NB4 (cell line): Measurements from ENCODE around the gene HINT3.
"Not testable (repeated sequence)": the region's sequence is repeated elsewhere in the genome, so short reads cannot be mapped to it uniquely, and the experiment has no call there.

Experiments used
- DNase-seq: peaks from one replicate; pipeline ENCODE4 v3.0.0; 2010; ENCODE audit warnings: low read depth
- H3K4me3 ChIP-seq: one replicate; pipeline ENCODE4 v1.5.1; 2011; ENCODE audit warnings: mild to moderate bottlenecking, low read depth, low read length, moderate library complexity
- CTCF ChIP-seq: IDR thresholded peaks from one replicate; pipeline ENCODE4 v1.5.1; 2012; ENCODE audit warnings: low read depth, low read length
- MYC ChIP-seq: IDR thresholded peaks from 2 replicates; pipeline ENCODE4 v1.6.1; 2011; ENCODE audit warnings: low read depth, low read length
- POLR2A ChIP-seq: IDR thresholded peaks from 2 replicates; pipeline ENCODE4 v1.6.1; 2011; ENCODE audit warnings: mild to moderate bottlenecking; ENCODE audit not compliant: insufficient read length; ENCODE audit errors: extremely low read depth
- TF ChIP-seq, protein P1 (sequence below): IDR thresholded peaks from 2 replicates; pipeline ENCODE4 v1.6.1; 2011; ENCODE audit warnings: low read depth, low read length

Gene HINT3

DNA sequence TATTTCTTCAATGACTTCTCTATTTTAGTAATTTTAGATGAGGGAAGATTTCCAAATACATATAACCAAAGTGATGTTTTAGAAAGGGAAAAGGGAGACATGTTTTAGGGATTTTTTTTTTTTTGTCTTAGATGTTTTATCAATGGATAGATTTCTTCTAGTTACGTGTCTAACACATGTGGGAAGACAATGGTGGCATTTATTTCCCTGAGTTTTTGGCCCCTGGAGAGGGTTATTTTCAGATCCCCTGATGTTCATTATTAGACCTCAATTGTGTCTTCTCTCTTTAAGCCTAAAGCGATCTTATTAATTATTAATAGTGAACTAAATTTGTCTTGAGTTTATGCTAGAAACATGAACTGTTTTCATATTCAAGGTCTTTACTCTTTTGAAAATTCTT, 60.0 kb downstream of the HINT3 start:
- H3K4me3 ChIP-seq: no peak overlapping the region
- TF ChIP-seq POLR2A: no peak
- no peak for TF ChIP-seq CTCF
- TF ChIP-seq, protein P1, sequence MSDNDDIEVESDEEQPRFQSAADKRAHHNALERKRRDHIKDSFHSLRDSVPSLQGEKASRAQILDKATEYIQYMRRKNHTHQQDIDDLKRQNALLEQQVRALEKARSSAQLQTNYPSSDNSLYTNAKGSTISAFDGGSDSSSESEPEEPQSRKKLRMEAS: no peak
- no peak for TF ChIP-seq MYC
- DNase-seq: no peak

- no peak overlapping the region for H3K4me3 ChIP-seq
- DNase-seq: no peak
- no peak for TF ChIP-seq CTCF
- TF ChIP-seq, protein P1: no peak
- no peak for TF ChIP-seq POLR2A
- no peak for TF ChIP-seq MYC
These were observed 61.1 kb downstream of the HINT3 start for GRCh38 chr6:126017668-126018067.

GRCh38 chr6:126020305-126021050, 63.9 kb downstream of the HINT3 start:
- no peak for TF ChIP-seq MYC
- TF ChIP-seq, protein P1: no peak
- TF ChIP-seq POLR2A: no peak
- no peak for TF ChIP-seq CTCF
- no peak for DNase-seq
- H3K4me3 ChIP-seq: no peak overlapping the region

DNA sequence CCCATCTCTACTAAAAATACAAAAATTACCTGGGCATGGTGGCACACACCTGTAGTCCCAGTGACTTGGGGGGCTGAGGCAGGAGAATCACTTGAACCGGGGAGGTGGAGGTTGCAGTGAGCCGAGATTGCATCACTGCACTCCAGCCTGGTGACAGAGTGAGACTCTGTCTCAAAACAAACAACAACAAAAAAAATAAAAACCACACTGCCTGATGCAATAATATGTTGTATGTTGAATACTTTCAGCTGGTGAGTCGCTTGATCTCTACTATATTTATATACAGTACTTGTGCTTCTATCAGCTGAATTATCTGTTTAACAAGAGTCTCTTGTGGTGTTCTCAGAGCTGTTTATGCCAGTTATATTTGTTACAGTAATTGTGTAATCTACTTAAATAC, 66.9 kb downstream of the HINT3 start:
- not testable (repeated sequence) for DNase-seq, H3K4me3 ChIP-seq

DNA sequence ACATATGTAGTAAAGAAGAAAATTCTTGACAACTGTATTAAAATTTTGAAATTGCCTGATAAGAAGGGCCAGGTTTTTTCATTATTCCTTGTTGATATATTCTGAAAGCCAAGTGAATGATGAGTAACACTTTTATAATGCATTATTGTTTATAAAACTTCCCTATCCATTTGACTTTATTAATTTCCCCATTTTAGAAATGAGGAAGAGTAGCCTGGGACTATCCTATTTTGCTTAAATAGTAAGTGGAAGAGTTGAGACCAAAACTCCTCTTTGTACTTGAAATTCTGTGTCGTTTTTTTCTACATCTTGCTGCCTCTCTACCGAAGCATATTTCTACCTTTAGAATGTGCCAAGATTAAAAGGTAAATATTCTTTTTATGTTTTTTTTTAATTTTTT, 69.4 kb downstream of the HINT3 start:
- no peak for DNase-seq
- TF ChIP-seq MYC (no peak), POLR2A (no peak), CTCF (no peak)
- TF ChIP-seq, protein P1: no peak
- no peak overlapping the region for H3K4me3 ChIP-seq

GRCh38 chr6:126027601-126028000, 71.0 kb downstream of the HINT3 start:
- no peak for DNase-seq
- no peak overlapping the region for H3K4me3 ChIP-seq
- no peak for TF ChIP-seq CTCF
- TF ChIP-seq, protein P1: no peak
- TF ChIP-seq POLR2A: no peak
- no peak for TF ChIP-seq MYC
